GM23338 (cell line): ENCODE data around the gene GOLGA6L22. TPM values are rescaled to one million over a fixed set of nuclear protein-coding genes. Genes with fewer than 3 reads are reported as not detected.
"Not testable (repeated sequence)": the region's sequence is repeated elsewhere in the genome, so short reads cannot be mapped to it uniquely, and the experiment has no call there.

Experiments
- ATAC-seq: fragments of 200-7000 bp; cut with Tn5 transposase; 3 replicates; pipeline ENCODE4 v1.9.1; 2020
- DNase-seq: peaks from one replicate; pipeline ENCODE4 v3.0.0-alpha.2; 2015; ENCODE audit warnings: low spot score
- H2AFZ ChIP-seq: fragments of 200-600 bp; sonication (generic); 2 replicates; pipeline ENCODE4 v1.8.0; 2016; ENCODE audit warnings: antibody characterized with exemption, mild to moderate bottlenecking, moderate library complexity
- H3F3A ChIP-seq: fragments of 200-600 bp; sonication (generic); replicated peaks from 2 replicates; pipeline ENCODE4 v1.8.0; 2017; ENCODE audit warnings: antibody characterized with exemption, mixed run types, low read depth
- H3K27ac ChIP-seq: fragments of 200-600 bp; sonication (generic); 2 replicates; pipeline ENCODE4 v1.6.1; 2016; ENCODE audit warnings: low read depth
- H3K27me3 ChIP-seq: fragments of 200-600 bp; sonication (generic); 2 replicates; pipeline ENCODE4 v1.8.0; 2016; ENCODE audit warnings: mild to moderate bottlenecking, mixed run types, moderate library complexity; ENCODE audit not compliant: insufficient read depth
- H3K36me3 ChIP-seq: fragments of 200-600 bp; sonication (generic); 2 replicates; pipeline ENCODE4 v1.8.0; 2016; ENCODE audit warnings: mild to moderate bottlenecking; ENCODE audit not compliant: insufficient read depth
- H3K4me1 ChIP-seq: fragments of 200-600 bp; sonication (generic); 2 replicates; pipeline ENCODE4 v1.8.0; 2016; ENCODE audit warnings: mild to moderate bottlenecking, moderate library complexity; ENCODE audit not compliant: insufficient read depth
- H3K4me2 ChIP-seq: fragments of 200-600 bp; sonication (generic); 2 replicates; pipeline ENCODE4 v1.7.1; 2017; ENCODE audit warnings: mixed run types
- H3K4me3 ChIP-seq: fragments of 200-600 bp; sonication (generic); 2 replicates; pipeline ENCODE4 v1.6.1; 2016; ENCODE audit warnings: mixed run types
- H3K79me2 ChIP-seq: fragments of 200-600 bp; sonication (generic); replicated peaks from 2 replicates; pipeline ENCODE4 v1.8.0; 2017; ENCODE audit warnings: mild to moderate bottlenecking; ENCODE audit not compliant: insufficient read depth
- H3K9me2 ChIP-seq: fragments of 200-600 bp; sonication (generic); 2 replicates; pipeline ENCODE4 v1.8.0; 2017; ENCODE audit not compliant: insufficient read depth
- H4K20me1 ChIP-seq: fragments of 200-600 bp; sonication (generic); replicated peaks from 2 replicates; pipeline ENCODE4 v1.8.0; 2017; ENCODE audit warnings: mild to moderate bottlenecking; ENCODE audit not compliant: insufficient read depth
- H3K27ac Mint-ChIP-seq: 2 replicates; pipeline ENCODE4 v1.8.0; 2020; ENCODE audit warnings: inconsistent platforms, mild to moderate bottlenecking, moderate library complexity, mixed read lengths
- H3K27me3 Mint-ChIP-seq: 3 replicates; pipeline ENCODE4 v1.8.0; 2022; ENCODE audit warnings: low read depth, mild to moderate bottlenecking, moderate library complexity, mixed read lengths, inconsistent platforms; ENCODE audit not compliant: insufficient read depth, poor library complexity
- H3K36me3 Mint-ChIP-seq: 3 replicates; pipeline ENCODE4 v1.8.0; 2021; ENCODE audit warnings: low read depth, mild to moderate bottlenecking, inconsistent platforms, moderate library complexity, mixed read lengths
- H3K4me1 Mint-ChIP-seq: 3 replicates; pipeline ENCODE4 v1.8.0; 2020; ENCODE audit warnings: mild to moderate bottlenecking, inconsistent platforms, mixed read lengths
- H3K4me3 Mint-ChIP-seq: 3 replicates; pipeline ENCODE4 v1.8.0; 2021; ENCODE audit warnings: moderate library complexity, mild to moderate bottlenecking, inconsistent platforms, mixed read lengths
- H3K9me3 Mint-ChIP-seq: 3 replicates; pipeline ENCODE4 v1.8.0; 2020; ENCODE audit warnings: moderate library complexity, mild to moderate bottlenecking, inconsistent platforms, mixed read lengths
- polyA plus RNA-seq: library from polyadenylated mRNA; unstranded; fragments of >200 nt; fragmentation: Nextera tagmentation; extraction: Ambion mirVana; gene quantifications from 2 replicates; pipeline ENCODE4 v1.2.1, GENCODE V29; 2016
- total RNA-seq: library from RNA; depleted of rRNA; stranded (reverse); fragments of >200 nt; shearing (Covaris generic); gene quantifications from 2 replicates; pipeline ENCODE4 v1.2.3, GENCODE V29; 2014

GOLGA6L22 gene
- total and polyA plus RNA-seq, 2 experiments from 2014 or later = not detected

DNA sequence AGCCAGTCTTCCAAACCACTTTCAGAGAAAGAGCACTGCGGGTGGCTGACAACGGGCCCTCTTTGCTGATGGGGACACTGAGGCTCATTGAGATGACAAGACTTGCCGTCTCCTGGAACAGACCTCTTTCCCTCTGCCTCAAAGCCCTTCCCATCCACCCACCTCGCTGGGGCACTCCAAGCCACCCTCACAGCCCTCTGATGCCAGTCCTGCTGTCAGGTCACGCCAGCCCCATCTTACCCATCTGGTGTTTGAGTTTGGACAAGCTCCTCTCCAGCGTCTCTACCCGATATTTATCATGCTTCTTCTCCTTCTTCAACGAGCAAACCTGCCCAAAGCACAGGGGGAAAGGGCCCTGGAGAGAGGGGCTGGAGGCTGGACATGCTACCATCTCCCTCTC lies 27.0 kb upstream of the GOLGA6L22 start:
- not testable (repeated sequence) for H3K27me3 Mint-ChIP-seq, H3K27me3 ChIP-seq, H4K20me1 ChIP-seq, H3K4me1 Mint-ChIP-seq, H3K4me3 ChIP-seq, H3K4me2 ChIP-seq, DNase-seq, H3K27ac ChIP-seq, H3K36me3 ChIP-seq, H2AFZ ChIP-seq, ATAC-seq, H3K36me3 Mint-ChIP-seq, H3K9me3 Mint-ChIP-seq, H3K4me1 ChIP-seq, H3F3A ChIP-seq, H3K27ac Mint-ChIP-seq, H3K79me2 ChIP-seq, H3K9me2 ChIP-seq, H3K4me3 Mint-ChIP-seq

GRCh38 chr15:22494490-22495113 lies 35.9 kb downstream of the GOLGA6L22 start:
- H3K4me3 Mint-ChIP-seq = peak overlapping the region; percentile 52; the same call in 2 of the 3 replicates

GRCh38 chr15:22497200-22497599 lies 38.5 kb downstream of the GOLGA6L22 start:
- not testable (repeated sequence) for H3K9me2 ChIP-seq, DNase-seq, H3K4me3 ChIP-seq, H3K36me3 ChIP-seq, H3F3A ChIP-seq, H3K27me3 ChIP-seq, H2AFZ ChIP-seq, H3K36me3 Mint-ChIP-seq, H3K27me3 Mint-ChIP-seq, H3K9me3 Mint-ChIP-seq, H3K79me2 ChIP-seq, H4K20me1 ChIP-seq, H3K27ac ChIP-seq, H3K4me3 Mint-ChIP-seq, H3K4me1 Mint-ChIP-seq, H3K4me2 ChIP-seq, H3K4me1 ChIP-seq, H3K27ac Mint-ChIP-seq
- peak; percentile 72 for ATAC-seq

More at GRCh38 chr15:22494490-22495113, 35.9 kb downstream of the GOLGA6L22 start:
- H2AFZ ChIP-seq, H4K20me1 ChIP-seq, H3K27ac Mint-ChIP-seq, H3K4me1 Mint-ChIP-seq, H3F3A ChIP-seq, H3K4me1 ChIP-seq, H3K36me3 Mint-ChIP-seq, H3K79me2 ChIP-seq, H3K9me2 ChIP-seq, H3K9me3 Mint-ChIP-seq, H3K27ac ChIP-seq, ATAC-seq, H3K36me3 ChIP-seq, H3K27me3 Mint-ChIP-seq, H3K27me3 ChIP-seq: not testable (repeated sequence)
- Histone ChIP-seq H3K4me2 (0 out of 2 replicates have a peak overlapping the region, but pooled peaks have one; percentile 51), H3K4me3 (peak overlapping the region; percentile 46; the same call in 1 of the 2 replicates)
- DNase-seq = peak; percentile 46

GRCh38 chr15:22498220-22498925 lies 39.7 kb downstream of the GOLGA6L22 start:
- H3K27me3 ChIP-seq, H3K79me2 ChIP-seq, H4K20me1 ChIP-seq, H3K36me3 ChIP-seq, H3K4me3 Mint-ChIP-seq, DNase-seq, H3K27ac Mint-ChIP-seq, H3K4me3 ChIP-seq, H3K36me3 Mint-ChIP-seq, H3F3A ChIP-seq, H3K27me3 Mint-ChIP-seq, H3K4me1 Mint-ChIP-seq, H3K4me2 ChIP-seq, H3K4me1 ChIP-seq, ATAC-seq, H3K9me3 Mint-ChIP-seq, H3K9me2 ChIP-seq, H2AFZ ChIP-seq, H3K27ac ChIP-seq: not testable (repeated sequence)

GRCh38 chr15:22502272-22502671 lies 43.6 kb downstream of the GOLGA6L22 start:
- peaks cover 22% of the 10 kb centered on the region; the same call in 2 of the 3 replicates for H3K36me3 Mint-ChIP-seq

GRCh38 chr15:22506959-22507358 lies 48.3 kb downstream of the GOLGA6L22 start:
- not testable (repeated sequence) for H3K4me1 ChIP-seq, H2AFZ ChIP-seq, H3K9me3 Mint-ChIP-seq, H3K36me3 ChIP-seq, H3K27ac Mint-ChIP-seq, H3K4me1 Mint-ChIP-seq, H3K27me3 Mint-ChIP-seq, H3K27ac ChIP-seq, H3K4me3 Mint-ChIP-seq, H3K9me2 ChIP-seq, H3K79me2 ChIP-seq, H3K4me3 ChIP-seq, ATAC-seq, DNase-seq, H3F3A ChIP-seq, H4K20me1 ChIP-seq, H3K27me3 ChIP-seq, H3K4me2 ChIP-seq
- peaks cover 26% of the 10 kb centered on the region; the same call in 2 of the 3 replicates for H3K36me3 Mint-ChIP-seq

More at GRCh38 chr15:22502272-22502671, 43.6 kb downstream of the GOLGA6L22 start:
- H3K4me3 Mint-ChIP-seq, H3K79me2 ChIP-seq, ATAC-seq, H3K27ac Mint-ChIP-seq, H3K9me3 Mint-ChIP-seq, H4K20me1 ChIP-seq, H3K36me3 ChIP-seq, H3K27me3 ChIP-seq, H3F3A ChIP-seq, DNase-seq, H3K9me2 ChIP-seq, H3K4me2 ChIP-seq, H3K27me3 Mint-ChIP-seq, H3K27ac ChIP-seq, H3K4me1 ChIP-seq, H2AFZ ChIP-seq, H3K4me1 Mint-ChIP-seq, H3K4me3 ChIP-seq: not testable (repeated sequence)
